HG03095 (cell line): ENCODE measurements around the gene PCK1.

Experiments used
- ATAC-seq: cut with Tn5 transposase; IDR thresholded peaks from one replicate; pipeline ENCODE4 v1.9.1; 2021; ENCODE audit warnings: moderate library complexity; ENCODE audit not compliant: unreplicated experiment

PCK1 gene

DNA sequence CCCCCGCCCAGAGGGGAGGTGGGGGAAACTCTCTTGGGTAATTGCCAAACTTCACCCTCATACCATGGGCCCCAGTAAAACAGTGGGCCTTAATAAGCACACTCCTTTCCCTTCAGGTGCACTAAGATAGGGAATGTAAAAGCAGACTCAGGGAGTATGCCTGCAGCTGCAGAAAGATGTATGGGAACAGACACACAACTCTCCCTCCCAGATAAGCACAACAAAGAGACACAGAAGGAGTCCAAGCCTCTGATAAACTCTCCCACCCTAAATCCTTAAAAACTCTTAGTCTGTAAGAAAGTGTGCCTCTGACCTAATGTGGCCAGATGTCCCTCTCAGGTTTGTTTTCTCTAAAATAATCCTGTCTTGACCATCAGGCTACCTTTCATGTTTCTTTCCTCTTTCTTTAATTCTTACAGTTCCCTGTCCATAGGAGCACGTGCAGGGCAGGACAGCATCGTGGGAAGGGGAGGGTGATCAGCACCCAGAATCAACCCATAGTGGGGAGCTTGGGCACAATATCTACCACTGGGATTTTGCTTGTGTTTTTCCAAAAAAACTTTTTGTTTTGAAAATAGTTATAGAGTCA is 24.7 kb upstream of the PCK1 start:
- no peak for ATAC-seq

DNA sequence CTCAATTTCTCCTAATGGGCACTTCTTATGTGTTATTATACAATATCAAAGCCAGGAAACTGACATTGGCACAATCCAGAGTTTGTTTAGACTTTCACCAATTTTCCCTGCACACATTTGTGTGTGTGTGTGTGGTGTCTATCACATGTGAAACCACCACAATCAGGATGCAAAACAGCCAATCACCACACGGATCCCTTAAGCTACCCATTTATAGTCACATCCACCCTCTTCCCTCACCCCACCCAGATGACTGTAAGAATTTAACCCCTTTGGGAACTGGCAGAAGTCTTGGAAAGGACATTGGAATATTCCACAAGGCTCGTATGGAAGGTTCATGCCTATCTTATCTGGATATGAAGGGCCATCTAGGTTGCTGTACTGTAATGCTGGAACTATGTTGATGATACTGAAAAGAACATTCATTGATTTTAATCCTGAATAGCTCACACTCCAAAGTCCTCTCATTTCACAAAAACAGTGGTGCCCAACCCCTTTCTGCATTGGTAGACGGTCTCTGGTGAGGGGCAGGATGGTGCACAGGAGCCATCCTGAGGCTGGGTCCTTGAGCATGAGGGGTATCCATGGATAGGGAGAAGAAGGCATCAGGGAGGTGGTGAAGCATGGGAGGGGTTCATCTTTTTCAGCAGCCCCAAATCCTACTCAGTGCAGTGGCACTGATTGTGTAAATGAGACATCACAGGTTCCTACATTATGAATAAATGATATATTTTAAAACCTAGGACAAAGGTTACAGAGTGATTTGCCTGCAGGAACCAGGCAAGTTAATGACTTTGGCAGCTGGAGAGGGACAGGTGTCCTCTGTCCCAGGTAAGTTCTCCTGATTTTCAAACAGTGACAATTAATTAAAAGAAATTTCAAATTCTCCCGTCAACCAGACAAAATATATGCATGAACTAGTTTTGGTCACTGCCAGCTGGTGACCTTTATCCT is 23.9 kb upstream of the PCK1 start:
- no peak for ATAC-seq

- ATAC-seq, result no peak
Measured at GRCh38 chr20:57537822-57538221, 23.1 kb upstream of the PCK1 start.

DNA sequence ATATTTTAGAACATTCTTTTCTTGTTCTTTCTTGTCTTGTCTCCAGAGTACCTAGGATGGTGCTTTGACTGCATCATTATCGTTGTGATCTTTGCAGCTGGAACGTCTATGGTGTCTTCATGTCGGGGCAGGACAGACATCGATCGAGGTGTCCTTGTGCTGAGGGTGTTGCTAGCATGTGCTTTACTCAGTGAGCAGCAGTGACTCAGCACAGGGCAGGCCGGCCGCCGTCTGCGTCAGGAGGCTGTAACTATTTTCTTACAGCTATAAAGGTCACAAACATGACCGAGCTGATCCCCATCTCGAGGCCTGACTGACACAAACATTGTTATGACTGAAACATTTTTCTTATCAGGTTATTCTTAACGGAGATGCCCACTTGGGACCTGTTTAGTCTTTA is 21.0 kb upstream of the PCK1 start:
- ATAC-seq, result no peak

DNA sequence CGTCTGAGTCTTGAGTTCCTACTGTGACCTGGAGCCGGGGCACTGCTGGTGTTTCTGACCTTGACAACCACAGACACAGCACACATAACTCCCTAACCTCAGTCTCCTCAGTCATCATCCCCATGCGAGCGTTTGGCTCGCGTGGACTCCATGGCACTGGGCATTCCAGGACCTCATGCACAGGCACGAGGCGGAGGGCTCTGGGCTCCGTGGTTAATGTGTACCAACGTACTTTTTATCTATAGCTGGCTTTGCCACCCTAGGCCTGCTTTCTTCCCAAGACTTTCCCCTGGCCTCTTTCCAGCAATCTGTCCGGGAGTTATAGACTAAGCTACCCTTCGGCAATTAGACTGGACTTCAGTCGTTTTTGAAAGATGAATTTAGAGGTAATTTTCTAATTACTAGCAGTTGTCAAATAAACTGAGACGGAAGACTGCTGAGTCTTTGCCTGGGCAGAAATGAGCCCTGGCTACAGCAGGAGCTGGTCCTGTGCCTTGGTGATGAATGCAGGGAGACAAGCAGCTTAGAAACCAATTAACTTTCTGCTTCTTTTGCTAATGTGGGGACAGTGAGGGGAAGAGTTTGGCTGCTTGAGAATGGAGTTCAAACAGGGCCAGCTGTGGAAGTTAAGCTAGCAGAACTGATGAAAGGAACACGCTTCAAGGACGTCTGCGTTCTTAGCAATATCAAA is 19.9 kb upstream of the PCK1 start:
- no peak for ATAC-seq

DNA sequence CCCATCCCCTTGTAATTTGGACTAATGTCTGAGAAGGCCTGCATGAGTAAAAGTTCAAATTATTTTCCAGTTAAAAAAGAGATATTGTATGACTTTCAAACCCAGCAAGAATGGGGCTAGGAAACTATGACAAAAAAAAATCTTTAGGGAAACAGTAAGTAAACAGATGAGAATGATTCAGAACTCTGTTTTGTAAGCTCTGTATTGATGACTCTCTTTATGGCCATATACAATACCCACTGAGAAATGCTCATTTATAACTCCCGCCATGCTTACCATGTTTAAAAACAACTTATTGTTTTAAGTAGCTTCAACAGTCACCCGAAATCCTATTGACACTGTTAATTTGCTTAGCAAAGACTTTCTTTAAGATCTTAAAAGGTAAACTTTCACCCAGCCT is 17.2 kb upstream of the PCK1 start:
- no peak for ATAC-seq

GRCh38 chr20:57544838-57545564 is 15.9 kb upstream of the PCK1 start:
- no peak for ATAC-seq

DNA sequence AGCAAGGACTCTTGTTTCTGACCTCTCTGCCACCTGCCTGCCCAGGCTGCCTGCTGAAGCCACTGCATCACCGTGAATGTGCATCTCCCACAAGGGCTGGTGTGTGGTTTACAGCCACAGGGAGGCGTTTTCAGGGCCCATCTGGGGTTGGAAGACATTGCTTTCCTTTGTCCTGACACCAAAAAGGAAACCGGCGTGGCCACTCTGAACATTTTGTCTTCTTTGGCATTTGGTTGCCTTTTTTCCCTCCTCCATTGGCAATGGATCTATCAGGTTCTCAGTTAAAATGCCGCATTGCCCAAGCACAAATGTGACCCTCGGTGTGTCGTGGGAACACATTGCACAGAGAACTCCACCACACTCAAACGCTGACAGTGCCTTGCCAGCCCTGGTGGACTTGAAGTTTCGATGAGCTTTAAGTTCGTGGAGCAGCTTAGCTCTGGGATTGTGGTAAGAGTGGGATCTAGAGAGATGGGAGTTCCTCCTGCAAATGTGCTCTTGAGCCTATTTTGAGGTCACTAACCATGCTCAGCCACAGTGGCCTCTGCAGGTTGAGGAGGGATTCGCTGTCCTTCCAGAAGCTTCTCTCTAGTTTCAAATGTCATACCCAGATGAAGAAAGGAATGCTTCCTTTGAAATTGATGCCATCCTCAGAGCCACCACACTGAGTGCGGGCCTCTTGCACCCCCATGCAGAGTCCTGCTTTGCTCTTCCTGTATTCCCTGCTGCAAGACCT is 14.8 kb upstream of the PCK1 start:
- no peak for ATAC-seq

DNA sequence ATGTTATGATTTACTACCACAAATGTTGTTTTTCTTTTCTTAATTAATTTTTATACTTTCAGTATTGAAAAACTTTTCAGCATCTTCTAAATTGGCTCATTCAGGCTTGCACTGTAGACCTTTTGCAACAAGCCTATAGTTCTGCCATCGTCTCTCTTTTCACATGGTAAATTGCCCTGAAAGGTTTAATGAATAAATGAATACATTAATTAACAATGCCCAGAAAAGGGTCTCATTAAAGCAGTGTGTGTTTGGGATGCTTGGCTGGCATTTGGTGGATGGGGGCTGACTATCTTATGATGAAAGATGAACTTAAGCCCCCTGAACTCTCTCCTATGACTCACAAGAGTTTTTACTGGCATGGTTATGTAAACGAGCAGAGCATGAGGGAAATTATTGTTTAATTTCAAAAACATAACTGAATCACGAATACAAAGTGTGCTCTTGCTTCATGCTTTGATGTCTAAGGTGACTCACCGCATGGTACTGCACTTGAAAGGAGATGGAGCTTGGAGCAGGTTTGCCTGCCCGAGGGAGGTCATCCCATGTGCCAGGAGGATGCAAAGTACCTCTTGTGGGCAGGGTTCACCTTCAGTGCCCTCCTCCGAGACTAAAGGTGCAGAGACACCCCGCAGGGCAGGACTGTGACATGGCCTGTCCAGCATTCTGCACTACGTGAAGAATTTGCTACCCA is 13.8 kb upstream of the PCK1 start:
- ATAC-seq, result no peak

GRCh38 chr20:57548177-57549058 is 12.5 kb upstream of the PCK1 start:
- ATAC-seq, result no peak

DNA sequence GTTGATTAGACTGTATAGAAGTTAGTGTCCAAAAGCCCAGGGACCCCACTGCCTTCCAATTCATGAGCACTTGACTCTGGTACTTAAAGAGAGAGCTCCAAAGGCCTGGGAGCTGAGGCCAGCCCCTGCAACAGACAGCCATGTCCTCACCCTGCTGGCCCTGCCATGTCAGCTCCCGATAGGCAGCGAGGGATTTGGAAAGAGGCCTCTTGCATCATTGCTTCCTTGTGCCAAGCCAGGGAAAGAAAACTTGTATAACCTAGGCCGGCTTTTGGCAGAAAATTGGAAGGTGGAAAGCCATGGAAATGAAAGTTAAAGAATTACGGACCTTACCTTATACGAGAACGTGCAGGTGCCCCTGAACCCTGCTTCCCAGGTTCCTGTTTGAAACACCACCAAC is 8.4 kb upstream of the PCK1 start:
- no peak for ATAC-seq

DNA sequence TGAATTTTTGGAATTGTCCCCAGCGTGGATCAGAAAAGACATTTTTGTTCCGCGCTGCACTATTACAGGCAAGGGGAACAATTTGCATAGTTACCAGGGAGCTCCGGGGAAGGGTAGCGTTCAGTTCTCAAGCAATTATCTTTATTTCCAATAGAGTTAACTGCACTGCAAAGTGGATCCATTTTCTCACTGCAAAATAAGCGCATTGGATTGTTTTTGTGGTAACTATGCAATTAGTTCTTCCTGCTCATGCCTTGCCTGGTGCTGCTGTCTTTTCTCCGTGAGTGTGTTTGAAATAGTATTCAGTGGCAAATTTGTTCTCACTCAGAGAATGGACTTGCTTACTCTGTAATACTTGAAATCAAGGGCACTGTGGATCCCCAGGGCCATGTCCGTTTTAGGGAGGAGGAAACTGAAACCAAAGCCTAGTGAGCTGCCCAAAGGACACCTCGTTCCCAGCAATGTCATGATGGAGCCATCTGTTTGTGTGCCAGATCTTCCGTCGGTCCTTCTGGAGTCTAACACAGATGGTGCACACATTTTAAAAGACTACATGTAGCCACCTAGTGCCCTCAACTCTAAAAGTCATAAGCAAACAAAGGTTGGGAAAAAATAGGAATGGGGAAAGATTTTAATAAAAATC is 7.4 kb upstream of the PCK1 start:
- no peak for ATAC-seq

- ATAC-seq, result no peak
Measured at GRCh38 chr20:57555457-57556184, 5.3 kb upstream of the PCK1 start.

DNA sequence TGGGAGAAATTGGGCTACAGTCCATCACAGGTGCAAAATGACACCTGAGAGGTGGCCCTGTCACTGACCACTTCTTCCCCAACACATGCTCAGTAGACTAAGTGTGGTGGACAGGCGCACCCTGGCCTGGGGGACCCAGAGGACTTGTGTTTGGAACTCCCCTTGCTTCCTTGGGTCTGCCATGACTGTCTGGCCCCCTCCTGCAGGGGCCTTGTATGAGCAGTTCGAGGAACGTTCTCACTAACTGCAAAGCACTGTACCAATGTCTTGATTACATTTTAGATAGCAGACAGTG is 4.0 kb upstream of the PCK1 start:
- ATAC-seq, result no peak

DNA sequence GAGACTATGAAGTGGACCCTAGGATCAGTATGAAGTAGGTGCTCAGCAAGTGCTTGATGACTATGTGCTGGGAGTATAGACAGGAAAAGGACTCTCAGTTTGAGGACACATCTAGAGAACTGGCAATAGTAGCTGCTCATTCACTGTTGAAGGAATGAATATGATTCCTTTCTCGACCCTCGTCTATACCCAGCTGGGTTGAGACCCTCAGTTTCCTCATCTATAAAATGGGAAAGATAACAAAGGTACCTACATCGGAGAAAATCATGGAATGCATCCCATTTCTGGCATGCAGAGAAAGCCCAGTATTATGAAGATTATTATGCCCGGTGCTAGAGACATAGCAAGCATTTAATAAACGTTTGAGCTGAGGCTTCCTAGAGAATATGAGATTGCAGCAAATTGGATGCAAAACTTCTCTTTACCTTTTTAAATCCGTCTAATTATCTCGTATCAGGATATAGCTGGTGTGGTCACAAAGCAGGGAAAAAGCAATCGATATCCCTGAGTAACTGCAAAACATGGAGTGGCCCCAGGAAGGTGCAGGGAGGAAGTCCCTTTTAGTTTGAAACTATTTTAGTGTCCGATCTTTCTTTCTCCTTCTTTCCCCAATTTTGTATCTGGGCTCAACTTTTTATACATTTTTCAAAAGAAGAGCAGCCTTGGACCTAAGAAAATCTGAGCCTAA is 2.8 kb upstream of the PCK1 start:
- no peak for ATAC-seq

DNA sequence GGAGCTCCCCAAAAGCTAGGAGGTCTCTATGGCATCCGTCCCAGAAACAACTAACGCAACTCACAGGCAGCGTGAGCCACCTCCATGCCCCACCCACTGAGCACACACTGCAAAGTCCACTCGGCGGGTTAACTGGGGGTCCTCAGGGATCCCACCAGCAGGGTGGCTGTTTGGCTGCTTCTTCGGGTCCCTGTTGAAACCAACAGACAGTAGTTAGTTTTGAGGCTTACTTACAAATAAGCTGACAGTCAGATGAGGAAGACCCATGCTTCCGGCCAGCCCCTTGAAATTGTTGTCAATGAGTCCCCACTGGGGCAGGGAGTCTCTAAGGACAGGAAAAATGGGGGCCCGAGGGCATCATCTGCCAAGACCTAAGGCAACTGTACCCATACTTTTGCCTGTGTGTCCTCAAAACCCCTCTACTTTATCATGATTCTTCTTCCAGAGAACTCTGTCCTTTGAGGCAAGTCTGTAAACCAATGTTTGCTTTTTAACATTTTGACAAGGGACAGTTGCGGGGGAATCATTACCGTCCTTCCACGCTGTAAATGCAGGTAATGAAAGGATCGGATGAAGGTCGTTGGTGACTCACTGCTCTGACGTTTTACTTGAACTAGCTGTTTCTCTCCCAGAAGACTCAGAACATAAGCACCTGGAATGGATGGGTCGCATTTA is 2.2 kb upstream of the PCK1 start:
- ATAC-seq, result no peak

DNA sequence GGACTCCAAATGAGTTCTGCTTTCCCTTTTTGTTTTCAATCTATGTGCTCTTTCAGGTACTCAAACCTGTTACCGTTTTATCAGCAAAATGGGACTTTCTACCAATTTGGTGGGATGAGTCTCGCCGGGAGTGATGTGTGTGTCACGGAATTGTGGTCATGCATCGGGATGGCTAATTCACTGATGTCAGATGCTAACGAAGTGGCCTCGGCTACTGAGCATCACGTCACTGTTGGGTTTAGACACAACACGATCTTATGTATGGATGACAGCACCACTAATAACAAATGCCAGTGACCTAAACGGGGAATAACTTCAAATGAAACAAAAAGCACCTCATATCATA is 1.6 kb upstream of the PCK1 start:
- no peak for ATAC-seq
